Esophagus muscularis mucosa (tissue), 3 donors: ENCODE data around the gene PIM3.

Source experiments
- CTCF ChIP-seq, 3 experiments: fragments of 200-600 bp in 2 of 3; fragments of 450-650 bp in 1 of 3; sonication (generic) in 2 of 3; IDR thresholded peaks; one replicate each; pipeline ENCODE4 v1.5.1; 2017 to 2019; ENCODE audit warnings: antibody characterized with exemption in 3 of 3, mild to moderate bottlenecking in 2 of 3, moderate library complexity in 1 of 3
- POLR2A ChIP-seq: fragments of 450-650 bp; IDR thresholded peaks from one replicate; pipeline ENCODE4 v1.6.1; 2017; ENCODE audit warnings: antibody characterized with exemption, moderate library complexity, mild to moderate bottlenecking, low read depth

GRCh38 chr22:49914256-49914655 lies 46.3 kb upstream of the PIM3 start:
- TF ChIP-seq POLR2A, result no peak
- no peak for TF ChIP-seq CTCF (IDR thresholded peaks at IDR 0.05)
